NOMO-1 (cell line): Measurements from ENCODE around the gene ENTPD6.
"Not testable (repeated sequence)": the region's sequence is repeated elsewhere in the genome, so short reads cannot be mapped to it uniquely, and the experiment has no call there.

Source experiments
- DNase-seq, 2 experiments: peaks; one replicate each; lab custom pipeline; 2025; ENCODE audit not compliant: unreplicated experiment in 2 of 2; lab: John Stamatoyannopoulos, UW

Gene ENTPD6

GRCh38 chr20:25222461-25223178 is 27.1 kb downstream of the ENTPD6 start:
- no peak for DNase-seq

DNA sequence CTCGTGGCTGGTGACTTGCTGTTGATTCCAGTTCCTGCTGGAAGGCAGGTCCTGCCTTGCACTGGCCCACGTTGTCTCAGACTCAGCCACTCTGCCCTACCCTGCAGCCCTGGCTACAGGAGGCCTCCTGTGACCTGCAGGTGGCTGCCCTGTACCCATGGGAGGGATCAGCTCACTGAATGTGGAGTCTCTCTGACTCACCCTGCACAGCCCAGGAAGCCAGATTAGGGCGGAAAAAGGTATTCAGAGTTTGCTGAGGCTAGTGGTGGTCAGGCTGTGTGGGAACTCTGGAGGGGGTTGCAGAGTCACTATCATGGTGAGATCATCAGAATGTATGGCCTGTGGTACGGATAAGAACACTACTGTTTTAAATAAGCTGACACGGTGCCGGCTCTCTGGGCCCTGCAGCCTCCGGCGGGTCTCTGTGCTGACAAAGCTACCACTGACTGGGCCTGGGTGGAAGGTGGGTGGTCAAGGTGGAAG is 27.7 kb downstream of the ENTPD6 start:
- DNase-seq = no peak

- no peak for DNase-seq
These were observed 28.5 kb downstream of the ENTPD6 start for GRCh38 chr20:25223765-25224720.

- no peak for DNase-seq
These were observed 29.4 kb downstream of the ENTPD6 start for GRCh38 chr20:25224941-25225340.

GRCh38 chr20:25225642-25226432 is 30.3 kb downstream of the ENTPD6 start:
- no peak for DNase-seq

DNA sequence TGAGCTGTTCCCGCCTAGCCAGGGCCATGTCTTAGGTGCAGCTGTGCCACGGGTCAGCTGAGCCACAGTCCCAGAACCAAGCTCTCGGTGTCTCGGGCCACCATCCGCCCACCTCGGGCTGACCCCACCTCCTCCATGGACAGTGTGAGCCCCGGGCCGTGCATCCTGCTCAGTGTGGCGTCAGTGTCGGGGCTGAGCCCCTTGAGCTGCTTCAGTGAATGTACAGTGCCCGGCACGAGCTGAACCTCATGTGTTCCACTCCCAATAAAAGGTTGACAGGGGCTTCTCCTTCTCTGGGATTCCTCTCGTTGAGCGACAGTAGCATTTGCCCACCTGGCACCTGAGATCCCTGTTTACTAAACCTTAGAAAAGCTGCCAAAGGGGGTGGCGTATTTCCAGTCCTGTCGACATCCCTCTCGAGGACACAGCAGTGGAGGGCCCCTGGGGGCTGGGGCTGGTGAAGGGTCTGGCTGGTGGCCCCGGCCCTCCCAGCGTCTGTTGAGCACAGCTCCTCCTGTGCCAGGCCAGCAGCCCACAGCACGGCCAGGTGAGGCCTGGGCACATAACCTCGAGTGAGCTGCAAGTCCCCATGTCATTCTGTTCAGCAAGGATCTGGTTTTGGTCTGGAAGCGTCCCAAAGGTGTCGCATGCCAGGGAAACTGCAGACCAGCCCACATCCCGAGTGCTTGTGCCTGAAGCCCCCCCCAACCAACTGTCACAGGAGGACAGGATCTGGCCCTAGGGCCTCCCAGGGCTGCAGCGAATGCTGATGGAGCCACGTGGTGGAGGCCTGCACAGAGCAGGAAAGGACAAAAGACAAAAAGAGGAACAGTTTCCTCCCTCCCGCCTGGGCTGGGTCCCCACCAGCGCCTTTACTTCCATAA is 31.2 kb downstream of the ENTPD6 start:
- peak; percentile 2 to 34 for DNase-seq

- no peak for DNase-seq
These were observed 31.9 kb downstream of the ENTPD6 start for GRCh38 chr20:25227317-25227831.

GRCh38 chr20:25229486-25230165 is 34.1 kb downstream of the ENTPD6 start:
- no peak for DNase-seq

- DNase-seq = no peak
These were observed 34.8 kb downstream of the ENTPD6 start for GRCh38 chr20:25230166-25230831.

DNA sequence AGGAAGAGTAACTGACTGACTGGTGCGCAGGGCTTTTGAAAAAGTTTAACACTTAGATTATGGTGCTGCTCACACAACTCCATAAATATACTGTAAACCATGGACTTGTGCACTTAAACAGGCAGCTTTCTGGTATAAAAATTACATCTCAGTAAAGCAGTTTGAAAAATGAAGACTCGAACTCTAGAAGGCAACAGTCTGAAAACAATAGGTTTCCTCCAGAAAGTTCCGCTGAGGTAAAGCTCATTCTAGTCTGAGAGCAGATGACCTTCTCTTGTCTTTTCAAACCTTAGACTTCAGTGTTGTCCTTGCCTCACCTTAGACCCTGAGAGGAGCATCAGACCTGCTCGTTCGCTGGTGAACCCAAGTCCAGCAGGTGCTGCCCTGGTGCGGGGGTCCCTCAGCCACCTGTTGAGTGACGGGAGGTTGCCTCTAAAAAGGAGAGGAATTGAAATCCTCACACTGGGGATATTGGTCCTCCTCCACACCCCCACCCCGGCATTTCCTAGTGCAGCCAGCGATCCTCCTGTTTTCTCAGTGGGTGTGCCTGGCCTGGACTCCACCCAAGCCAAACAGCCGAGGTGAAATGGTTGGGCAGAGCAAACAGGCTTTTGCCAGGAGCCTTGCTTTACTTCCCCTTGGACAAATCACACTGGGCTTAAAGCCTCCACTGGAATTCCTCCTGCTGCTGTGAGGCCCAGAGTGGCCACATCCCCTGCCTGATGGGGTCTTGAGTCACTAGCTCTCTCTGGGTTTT is 37.7 kb downstream of the ENTPD6 start:
- no peak for DNase-seq

- not testable (repeated sequence) for DNase-seq
These were observed 38.7 kb downstream of the ENTPD6 start for GRCh38 chr20:25234009-25234849.

DNA sequence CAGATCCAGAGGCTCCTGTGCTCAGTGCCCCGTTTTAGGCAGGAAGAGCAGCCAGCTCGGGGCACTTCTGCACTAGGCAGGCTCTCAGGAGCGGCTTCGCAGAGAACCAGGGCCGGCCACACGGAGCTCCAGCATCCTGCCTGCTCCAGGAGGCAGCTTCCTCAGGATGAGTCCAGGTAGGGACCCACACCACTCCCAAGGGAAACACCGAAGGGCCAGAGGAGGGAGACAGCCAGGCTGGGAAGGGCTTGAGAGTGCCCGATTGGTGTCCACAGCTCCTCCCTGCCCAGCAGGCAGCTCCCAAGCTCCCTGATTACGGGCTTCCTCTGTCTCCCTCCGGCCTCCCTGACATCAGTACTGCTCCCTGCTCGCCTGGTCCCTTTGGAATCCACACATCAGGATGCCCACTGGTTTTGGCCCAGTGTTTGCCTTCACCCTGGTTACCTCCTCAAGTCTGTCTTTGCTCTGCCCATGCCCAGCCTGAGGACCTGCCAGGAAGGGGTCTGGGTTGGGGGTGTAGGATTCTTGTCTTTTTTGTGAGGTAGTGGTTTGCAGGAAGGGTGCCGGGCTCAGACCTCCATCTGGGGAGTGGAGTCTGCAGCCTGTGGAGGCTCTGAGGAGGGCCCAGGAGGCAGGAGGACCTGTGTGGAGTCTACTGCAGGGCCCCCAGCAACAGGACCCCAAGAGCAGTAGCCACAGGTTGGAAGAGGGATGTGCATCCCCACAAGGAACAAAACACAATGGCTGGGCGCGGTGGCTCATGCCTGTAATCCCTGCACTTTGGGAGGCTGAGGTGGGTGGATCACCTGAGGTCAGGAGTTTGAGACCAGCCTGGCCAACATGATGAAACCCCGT is 41.2 kb downstream of the ENTPD6 start:
- DNase-seq = no peak

DNA sequence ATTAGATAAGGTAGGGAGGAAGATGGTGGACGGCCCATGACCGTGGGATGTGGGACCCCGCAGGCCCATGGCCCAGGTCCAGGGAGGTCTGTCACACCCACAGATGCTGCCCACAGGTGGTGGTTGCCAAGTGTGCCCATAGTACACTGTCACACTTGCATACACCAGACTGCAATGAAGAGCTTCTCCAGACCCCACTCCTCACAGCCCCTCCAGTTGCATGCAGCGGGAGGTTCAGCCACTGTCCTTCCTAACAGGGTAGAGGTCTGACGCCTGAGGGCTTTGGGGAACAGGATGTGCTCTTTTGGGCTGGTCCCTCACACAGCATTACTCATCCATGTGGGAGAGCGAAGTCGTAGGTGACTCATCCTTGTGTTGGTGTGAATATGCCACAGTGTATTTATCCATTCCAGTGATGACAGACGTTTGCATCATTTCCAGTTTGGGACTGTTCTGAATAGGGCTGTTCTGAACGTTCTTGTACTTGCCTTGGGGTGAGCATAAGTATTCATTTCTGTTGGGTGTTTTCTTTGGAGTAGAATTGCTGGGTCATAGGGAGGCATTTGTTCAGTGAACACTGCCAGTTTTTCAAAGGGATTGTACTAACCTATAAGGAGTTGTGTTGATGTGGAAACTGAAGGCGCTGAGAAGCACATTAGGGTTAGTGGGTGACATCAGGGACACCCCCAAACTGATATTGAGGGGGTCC is 42.3 kb downstream of the ENTPD6 start:
- peak; percentile 68 to 90 for DNase-seq

GRCh38 chr20:25238319-25239037 is 43.0 kb downstream of the ENTPD6 start:
- DNase-seq = no peak
